Measurements from ENCODE around the gene IMMT.
"Not testable (repeated sequence)": the region's sequence is repeated elsewhere in the genome, so short reads cannot be mapped to it uniquely, and the experiment has no call there.

Gene IMMT

GRCh38 chr2:86195055-86195807, at the start of gene IMMT:
Gene IMMT, minus strand, starts transcription at chr2:86195462. Its CDS starts 80 bp downstream, at chr2:86195382.
- peak; percentile 96 for DNase-seq

GRCh38 chr2:86244781-86245180, 49.5 kb upstream of the IMMT start:
- DNase-seq = not testable (repeated sequence)

GRCh38 chr2:86243950-86244733, 48.9 kb upstream of the IMMT start:
- peak; percentile 11 for DNase-seq

- no peak for DNase-seq
Measured at GRCh38 chr2:86243272-86243671, 48.0 kb upstream of the IMMT start.

- no peak for DNase-seq
Measured at GRCh38 chr2:86241611-86242010, 46.3 kb upstream of the IMMT start.

GRCh38 chr2:86240251-86240650, 45.0 kb upstream of the IMMT start:
- DNase-seq = no peak

- DNase-seq = no peak
Measured at GRCh38 chr2:86239745-86240144, 44.5 kb upstream of the IMMT start.

GRCh38 chr2:86239326-86239725, 44.1 kb upstream of the IMMT start:
- no peak for DNase-seq

GRCh38 chr2:86238354-86238753, 43.1 kb upstream of the IMMT start:
- no peak for DNase-seq

- DNase-seq = no peak
Measured at GRCh38 chr2:86237172-86237571, 41.9 kb upstream of the IMMT start.

- DNase-seq = no peak
Measured at GRCh38 chr2:86235196-86235980, 40.1 kb upstream of the IMMT start.

GRCh38 chr2:86234563-86235131, 39.4 kb upstream of the IMMT start:
- DNase-seq = no peak

- no peak for DNase-seq
Measured at GRCh38 chr2:86233436-86233835, 38.2 kb upstream of the IMMT start.

- DNase-seq = no peak
Measured at GRCh38 chr2:86232910-86233309, 37.6 kb upstream of the IMMT start.

GRCh38 chr2:86232373-86232784, 37.1 kb upstream of the IMMT start:
- no peak for DNase-seq

- DNase-seq = no peak
Measured at GRCh38 chr2:86231680-86232372, 36.6 kb upstream of the IMMT start.

GRCh38 chr2:86230961-86231360, 35.7 kb upstream of the IMMT start:
- DNase-seq = no peak

GRCh38 chr2:86229221-86229620, 34.0 kb upstream of the IMMT start:
- no peak for DNase-seq

GRCh38 chr2:86228574-86228973, 33.3 kb upstream of the IMMT start:
- not testable (repeated sequence) for DNase-seq

GRCh38 chr2:86227685-86228084, 32.4 kb upstream of the IMMT start:
- DNase-seq = no peak

GRCh38 chr2:86226636-86227520, 31.6 kb upstream of the IMMT start:
- peak; percentile 34 for DNase-seq
